Ovary (tissue), 9 donors: ENCODE data around the gene ATP13A1. TPM values are rescaled to one million over a fixed set of nuclear protein-coding genes. Genes with fewer than 3 reads are reported as not detected.
A peak's percentile ranks its signal among the peaks of the same experiment; 100 is the strongest.
"Not testable (repeated sequence)": the region's sequence is repeated elsewhere in the genome, so short reads cannot be mapped to it uniquely, and the experiment has no call there.

ENCODE experiments used
- DNase-seq, 5 donors: peaks; one replicate each; pipeline ENCODE4 v3.0.0-alpha.2; 2019 to 2020
- H3K27ac ChIP-seq, 2 donors: fragments of 200-600 bp; one replicate each; pipeline versions ENCODE4 v1.5.1 to v1.8.0; 2019 to 2022
- H3K27me3 ChIP-seq: fragments of 200-600 bp; one replicate; pipeline ENCODE4 v1.8.0; 2022
- H3K36me3 ChIP-seq: fragments of 200-600 bp; sonication (generic); one replicate; pipeline ENCODE4 v1.5.1; 2019
- H3K4me1 ChIP-seq: one replicate; pipeline ENCODE4 v1.8.1; 2013; ENCODE audit warnings: mild to moderate bottlenecking, moderate library complexity; ENCODE audit not compliant: insufficient read depth
- H3K4me3 ChIP-seq: fragments of 200-600 bp; sonication (generic); one replicate; pipeline ENCODE4 v1.5.1; 2017
- H3K9me3 ChIP-seq, 2 donors: fragments of 200-600 bp in 1 of 2; sonication (generic) in 1 of 2; one replicate each; pipeline versions ENCODE4 v1.5.1 to v1.8.1; 2013 to 2019; ENCODE audit warnings: mild to moderate bottlenecking in 1 of 2, moderate library complexity in 1 of 2
- EP300 ChIP-seq: sonication (generic); formaldehyde crosslinking; IDR thresholded peaks from one replicate; pipeline ENCODE4 v1.6.1; 2017; ENCODE audit warnings: antibody characterized with exemption
- POLR2A ChIP-seq: fragments of 450-650 bp; IDR thresholded peaks from one replicate; pipeline ENCODE4 v1.6.1; 2017; ENCODE audit warnings: antibody characterized with exemption, mild to moderate bottlenecking, moderate library complexity
- WGBS, 3 donors: extraction: QIAGEN DNeasy Blood & Tissue Kit in 1 of 3; methylation state at CpG; one replicate each; pipeline versions ENCODE4 v1.1.5 to v1.1.7; 2013 to 2017; 5-methylcytosine and 5-hydroxymethylcytosine counted together
- intact Hi-C, 4 donors: fragments of 100-400 bp; cut with DNase I; formaldehyde crosslinking; loops; one replicate each; pipeline versions ENCODE4 v1.11.0 to v1.15.1; 2022 to 2023
- polyA plus RNA-seq, 2 donors: library from polyadenylated mRNA; stranded (reverse); fragments of 200-250 nt in 1 of 2; fragments of 350-450 nt in 1 of 2; fragmentation: Illumina TruSeq in 1 of 2; extraction: RNeasy Lipid Tissue Mini Kit (QIAGEN cat#74804) in 1 of 2; gene quantifications; one replicate each; pipeline ENCODE4 v1.2.3, GENCODE V29; 2013 to 2014
- total RNA-seq, 7 donors: library from RNA; depleted of rRNA in 2 of 7; stranded (reverse); fragments of >200 nt in 2 of 7; fragmentation: NEBNext Ultra II Directional in 3 of 7; extraction: Animal tissue kit (Norgen Biotek cat#: 25700) in 3 of 7; gene quantifications; one replicate each; pipeline versions ENCODE4 v1.1.0 to v1.2.4, GENCODE V29; 2016 to 2023
- TF ChIP-seq, protein P1 (sequence below), 3 donors: fragments of 450-650 bp in 2 of 3; fragments of 200-600 bp in 1 of 3; IDR thresholded peaks; one replicate each; pipeline versions ENCODE4 v1.5.1 to v1.8.0; 2016 to 2022; ENCODE audit warnings: antibody characterized with exemption in 3 of 3, mild to moderate bottlenecking in 1 of 3
- donor health status: DM: no; HTN: no; CAD: no; lungs with moderate emphysema.
- donor health status: DM: no; HTN: no; CAD: no.
- donor health status: Bipolar disorder and iron deficiency.
- donor health status: DM: yes; HTN: yes; CAD: no.
- donor health status: DM: no; HTN: no; CAD: no.
- donor health status: DM: yes; HTN: yes; CAD: no.

Gene ATP13A1
- total and polyA plus RNA-seq, 9 donors, result 24.9 to 407 (median 58.0) TPM

DNA sequence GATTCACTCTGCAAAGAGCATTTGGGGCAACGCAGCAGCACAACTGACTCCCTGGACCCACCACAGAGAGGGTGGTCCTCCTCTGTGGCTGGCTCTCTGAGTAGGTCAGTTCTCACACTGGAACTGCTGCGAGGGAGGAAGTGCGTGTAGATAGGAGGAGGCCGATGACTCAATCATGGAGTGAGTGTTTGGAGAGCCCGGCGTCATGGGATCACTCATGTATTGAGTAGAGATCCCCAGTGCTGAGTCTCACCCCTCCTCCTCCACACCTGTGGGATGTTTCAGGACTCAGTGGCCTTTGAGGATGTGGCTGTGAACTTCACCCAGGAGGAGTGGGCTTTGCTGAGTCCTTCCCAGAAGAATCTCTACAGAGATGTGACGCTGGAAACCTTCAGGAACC is 14.1 kb upstream of the ATP13A1 start:
- TF ChIP-seq EP300, result no peak
- TF ChIP-seq, protein P1, sequence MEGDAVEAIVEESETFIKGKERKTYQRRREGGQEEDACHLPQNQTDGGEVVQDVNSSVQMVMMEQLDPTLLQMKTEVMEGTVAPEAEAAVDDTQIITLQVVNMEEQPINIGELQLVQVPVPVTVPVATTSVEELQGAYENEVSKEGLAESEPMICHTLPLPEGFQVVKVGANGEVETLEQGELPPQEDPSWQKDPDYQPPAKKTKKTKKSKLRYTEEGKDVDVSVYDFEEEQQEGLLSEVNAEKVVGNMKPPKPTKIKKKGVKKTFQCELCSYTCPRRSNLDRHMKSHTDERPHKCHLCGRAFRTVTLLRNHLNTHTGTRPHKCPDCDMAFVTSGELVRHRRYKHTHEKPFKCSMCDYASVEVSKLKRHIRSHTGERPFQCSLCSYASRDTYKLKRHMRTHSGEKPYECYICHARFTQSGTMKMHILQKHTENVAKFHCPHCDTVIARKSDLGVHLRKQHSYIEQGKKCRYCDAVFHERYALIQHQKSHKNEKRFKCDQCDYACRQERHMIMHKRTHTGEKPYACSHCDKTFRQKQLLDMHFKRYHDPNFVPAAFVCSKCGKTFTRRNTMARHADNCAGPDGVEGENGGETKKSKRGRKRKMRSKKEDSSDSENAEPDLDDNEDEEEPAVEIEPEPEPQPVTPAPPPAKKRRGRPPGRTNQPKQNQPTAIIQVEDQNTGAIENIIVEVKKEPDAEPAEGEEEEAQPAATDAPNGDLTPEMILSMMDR (IDR thresholded peaks at IDR 0.05), result no peak
- no peak for TF ChIP-seq POLR2A
- H3K27ac ChIP-seq, result no peak overlapping the region
- 91 to 97% (median 95%) methylated on average over 7 of the region's 7 CpGs for WGBS, 3 donors
- no peaks in the 10 kb centered on the region for H3K4me1 ChIP-seq
- H3K27me3 ChIP-seq, result no peaks in the 10 kb centered on the region
- DNase-seq, result no peak
- H3K4me3 ChIP-seq, result no peak overlapping the region
- H3K9me3 ChIP-seq, result no peaks in the 10 kb centered on the region
- intact Hi-C loops, result no loop called here
- no peaks in the 10 kb centered on the region for H3K36me3 ChIP-seq

DNA sequence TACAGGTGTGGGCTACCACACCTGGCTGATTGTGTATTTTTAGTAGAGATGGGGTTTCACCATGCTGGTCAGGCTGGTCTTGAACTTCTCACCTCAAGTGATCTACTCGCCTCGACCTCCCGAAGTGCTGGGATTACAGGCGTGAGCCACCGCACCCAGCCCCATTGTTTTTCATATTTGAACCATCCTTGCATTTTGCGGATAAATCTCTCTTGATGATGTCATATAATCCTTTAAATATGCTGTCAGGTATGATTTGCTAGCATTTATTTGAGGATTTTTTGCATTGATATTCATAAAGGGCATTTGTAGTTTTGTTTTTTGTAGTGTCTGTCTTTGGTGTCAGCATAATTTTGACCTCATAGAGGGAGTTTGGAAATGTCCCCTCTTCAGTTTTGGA is 10.8 kb upstream of the ATP13A1 start:
- TF ChIP-seq, protein P1 (IDR thresholded peaks at IDR 0.05), result no peak
- no peak for TF ChIP-seq EP300
- no peak for TF ChIP-seq POLR2A
- Histone ChIP-seq H3K4me3 (no peak overlapping the region), H3K27ac (no peak overlapping the region), H3K9me3 (no peaks in the 10 kb centered on the region), H3K36me3 (no peaks in the 10 kb centered on the region), H3K4me1 (peaks cover 5% of the 10 kb centered on the region), H3K27me3 (no peaks in the 10 kb centered on the region)
- no peak for DNase-seq
- 93 to 97% (median 95%) methylated on average over 6 of the region's 6 CpGs for WGBS, 3 donors
- intact Hi-C loops, result no loop called here

DNA sequence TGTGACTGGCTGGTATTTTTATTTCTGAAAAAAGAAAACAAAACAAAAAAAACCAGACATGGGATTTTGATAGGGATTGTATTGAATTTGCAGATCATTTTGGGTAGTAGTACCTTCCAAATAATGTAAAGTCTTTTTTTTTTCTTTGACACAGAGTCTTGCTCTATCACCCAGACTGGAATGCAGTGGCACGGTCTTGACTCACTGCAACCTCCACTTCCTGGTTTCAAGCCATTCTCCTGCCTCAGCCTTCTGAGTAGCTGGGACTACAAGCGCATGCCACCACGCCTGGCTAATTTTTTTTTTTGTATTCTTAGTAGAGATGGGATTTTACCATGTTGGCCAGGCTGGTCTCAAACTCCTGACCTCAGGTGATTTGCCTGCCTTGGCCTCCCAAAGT is 9.3 kb upstream of the ATP13A1 start:
- Histone ChIP-seq H3K9me3 (no peaks in the 10 kb centered on the region), H3K27ac (no peak overlapping the region), H3K4me1 (peaks cover 6% of the 10 kb centered on the region), H3K36me3 (no peaks in the 10 kb centered on the region), H3K4me3 (no peak overlapping the region), H3K27me3 (no peaks in the 10 kb centered on the region)
- intact Hi-C loops, result no loop called here
- DNase-seq, result no peak
- TF ChIP-seq, protein P1 (IDR thresholded peaks at IDR 0.05), result no peak
- TF ChIP-seq EP300 (no peak), POLR2A (no peak)
- 90 to 97% (median 96%) methylated on average over 3 of the region's 3 CpGs for WGBS, 3 donors

DNA sequence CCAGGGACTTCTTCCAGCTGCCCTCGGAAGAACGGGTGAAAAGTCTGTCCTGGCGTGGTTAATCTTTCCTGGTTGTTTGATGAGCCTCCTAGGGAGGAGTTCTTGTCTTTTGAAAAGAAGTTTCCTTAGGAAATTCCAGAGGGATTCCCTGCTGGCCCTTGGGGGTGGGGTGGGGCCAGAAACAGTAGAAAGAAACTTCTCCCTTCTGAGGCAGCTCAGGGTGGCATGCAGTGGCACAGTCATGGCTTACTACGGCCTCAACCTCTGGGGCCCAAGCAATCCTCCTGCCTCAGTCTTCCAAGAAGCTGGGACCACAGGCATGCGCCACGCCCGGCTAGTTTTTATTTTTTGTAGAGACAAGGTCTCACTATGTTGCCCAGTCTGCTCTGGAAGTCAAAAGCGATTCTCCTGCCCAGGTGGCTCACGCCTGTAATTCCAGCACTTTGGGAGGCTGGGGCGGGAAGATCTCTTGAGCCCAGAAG is 6.6 kb upstream of the ATP13A1 start:
- no peaks in the 10 kb centered on the region for H3K27me3 ChIP-seq
- WGBS, 3 donors, result 72 to 76% (median 74%) methylated on average over 10 of the region's 10 CpGs
- TF ChIP-seq EP300, result no peak
- no peak overlapping the region for H3K4me3 ChIP-seq
- no peaks in the 10 kb centered on the region for H3K36me3 ChIP-seq
- peaks cover 6% of the 10 kb centered on the region for H3K4me1 ChIP-seq
- H3K27ac ChIP-seq, result no peak overlapping the region
- H3K9me3 ChIP-seq, result no peaks in the 10 kb centered on the region
- DNase-seq, result no peak
- intact Hi-C loops, result no loop called here

DNA sequence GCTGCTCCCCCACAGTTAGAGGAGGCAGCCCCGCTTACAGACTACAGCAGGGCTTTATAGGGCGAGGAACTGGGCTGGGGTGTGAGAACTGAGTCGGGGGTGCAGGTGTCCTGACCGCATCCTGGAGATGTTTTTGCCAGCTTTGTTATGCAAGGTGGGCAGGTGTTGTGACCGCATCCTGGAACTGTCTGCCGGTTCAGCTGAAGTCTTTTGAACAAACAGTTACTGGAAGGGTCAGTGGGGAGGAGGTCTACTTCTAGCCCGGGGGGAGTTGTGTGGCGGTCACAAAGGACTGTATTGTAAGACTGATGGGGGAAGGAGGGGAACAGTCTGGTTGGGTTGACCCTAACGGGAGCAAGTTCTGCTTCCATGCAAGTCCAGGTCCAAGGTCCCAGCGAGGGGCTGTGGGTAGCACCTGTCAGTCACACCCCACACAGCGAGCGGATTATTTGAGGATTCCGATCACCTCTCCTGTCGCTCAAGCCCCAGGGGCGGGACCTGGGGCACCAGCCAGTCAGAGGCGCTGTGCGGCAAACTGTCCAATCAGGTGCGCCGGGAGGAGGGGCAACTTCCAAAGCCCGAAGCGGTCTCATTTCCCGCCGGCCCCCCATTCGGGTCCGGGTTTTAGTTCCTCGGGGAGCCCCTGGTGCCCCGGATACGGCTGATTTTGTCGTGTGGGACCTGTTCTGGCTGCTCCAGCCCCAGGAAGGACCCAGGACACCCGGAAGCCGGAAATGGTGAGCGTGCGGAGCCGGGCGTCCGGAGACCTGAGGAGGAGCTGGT is 4.9 kb upstream of the ATP13A1 start, which contains the start of gene ZNF101:
ZNF101 (plus strand) TSS at position 610 of the 783 bp plus-strand sequence; CDS start at position 735, 125 bp downstream.
- TF ChIP-seq, protein P1 (IDR thresholded peaks at IDR 0.05), result no peak
- TF ChIP-seq EP300, result no peak
- peak; percentile 22 for TF ChIP-seq POLR2A
- H3K27ac ChIP-seq, result peak within 1 kb of the TSS; percentile 2 to 68
- H3K27me3 ChIP-seq, result no peaks in the 10 kb centered on the region
- intact Hi-C loops, result loop anchor here in 1 of 4 donors (10.0 kb wide), 1 partner anchor 286 kb away; no protein-coding TSS in a partner anchor
- H3K36me3 ChIP-seq, result no peaks in the 10 kb centered on the region
- H3K9me3 ChIP-seq, result no peaks in the 10 kb centered on the region
- peak within 1 kb of the TSS; percentile 98 for H3K4me3 ChIP-seq
- H3K4me1 ChIP-seq, result peaks cover 6% of the 10 kb centered on the region
- 4 to 5% (median 5%) methylated on average over 35 to 36 of the region's 36 CpGs for WGBS, 3 donors
- peak; percentile 89 to 94 (median 93) for DNase-seq

DNA sequence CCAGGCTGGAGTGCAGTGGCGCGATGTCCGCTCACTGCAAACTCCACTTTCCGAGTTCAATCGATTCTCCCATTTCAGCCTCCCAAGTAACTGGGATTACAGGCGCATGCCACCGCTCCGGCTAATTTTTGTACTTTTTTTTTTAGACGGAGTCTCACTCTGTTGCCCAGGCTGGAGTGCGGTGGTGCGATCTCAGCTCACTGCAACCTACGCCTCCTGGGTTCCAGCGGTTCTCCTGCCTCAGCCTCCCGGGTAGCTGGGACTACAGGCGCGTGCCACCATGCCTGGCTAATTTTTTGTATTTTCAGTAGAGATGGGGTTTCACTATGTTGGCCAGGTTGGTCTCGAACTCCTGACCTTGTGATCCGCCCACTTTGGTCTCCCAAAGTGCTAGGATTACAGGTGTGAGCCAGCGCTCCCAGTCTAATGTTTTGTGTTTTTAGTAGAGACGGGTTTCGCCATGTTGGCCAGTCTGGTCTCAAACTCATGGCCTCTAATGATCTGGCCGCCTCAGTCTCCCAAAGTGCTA is 2.0 kb upstream of the ATP13A1 start:
- peak in 1 of 5 donors; percentile 20 for DNase-seq
- not testable (repeated sequence) for H3K4me3 ChIP-seq, H3K36me3 ChIP-seq, H3K27ac ChIP-seq, H3K9me3 ChIP-seq, H3K27me3 ChIP-seq, H3K4me1 ChIP-seq
- WGBS, 3 donors, result 95 to 97% (median 96%) methylated on average over 22 of the region's 22 CpGs
- intact Hi-C loops, result loop anchor here in 1 of 4 donors (10.0 kb wide), 1 partner anchor 289 kb away; no protein-coding TSS in a partner anchor
